ENCODE data around the gene TXN2.
"Not testable (repeated sequence)": the region's sequence is repeated elsewhere in the genome, so short reads cannot be mapped to it uniquely, and the experiment has no call there.

The TXN2 gene

GRCh38 chr22:36481393-36482168 lies at the start of gene TXN2:
TXN2 (minus strand) TSS chr22:36481640; CDS start chr22:36480837, 803 bp downstream.
- DNase-seq = peak; percentile 97

- DNase-seq = peak; percentile 100
These were observed 47.6 kb upstream of the TXN2 start, which contains the start of gene EIF3D for GRCh38 chr22:36528795-36529751. EIF3D (minus strand) TSS chr22:36529166; CDS start chr22:36526121, 3,045 bp downstream.

- no peak for DNase-seq
These were observed 46.9 kb upstream of the TXN2 start for GRCh38 chr22:36528341-36528740.

GRCh38 chr22:36522662-36523061 lies 41.2 kb upstream of the TXN2 start:
- DNase-seq = no peak

GRCh38 chr22:36520423-36520822 lies 39.0 kb upstream of the TXN2 start:
- DNase-seq = no peak

GRCh38 chr22:36519906-36520305 lies 38.5 kb upstream of the TXN2 start:
- not testable (repeated sequence) for DNase-seq

- no peak for DNase-seq
These were observed 33.3 kb upstream of the TXN2 start for GRCh38 chr22:36514766-36515165.

GRCh38 chr22:36512991-36513390 lies 31.6 kb upstream of the TXN2 start:
- DNase-seq = no peak

GRCh38 chr22:36512333-36512732 lies 30.9 kb upstream of the TXN2 start:
- no peak for DNase-seq

GRCh38 chr22:36510966-36511881 lies 29.8 kb upstream of the TXN2 start:
- DNase-seq = peak; percentile 50

GRCh38 chr22:36510384-36510783 lies 28.9 kb upstream of the TXN2 start:
- DNase-seq = no peak

- DNase-seq = no peak
These were observed 26.1 kb upstream of the TXN2 start for GRCh38 chr22:36507518-36508010.

- DNase-seq = peak; percentile 84
These were observed 25.4 kb upstream of the TXN2 start, which contains the start of gene FOXRED2 for GRCh38 chr22:36506637-36507517. FOXRED2 (minus strand) TSS chr22:36507040; CDS start chr22:36506422, 618 bp downstream.

- DNase-seq = no peak
These were observed 24.7 kb upstream of the TXN2 start for GRCh38 chr22:36505998-36506635.

GRCh38 chr22:36497910-36498665 lies 16.6 kb upstream of the TXN2 start:
- no peak for DNase-seq

GRCh38 chr22:36493690-36494110 lies 12.3 kb upstream of the TXN2 start:
- no peak for DNase-seq

- no peak for DNase-seq
These were observed 10.7 kb upstream of the TXN2 start for GRCh38 chr22:36492109-36492508.

GRCh38 chr22:36491155-36491554 lies 9.7 kb upstream of the TXN2 start:
- DNase-seq = no peak

GRCh38 chr22:36486619-36487384 lies 5.4 kb upstream of the TXN2 start:
- DNase-seq = peak; percentile 58

Measured in fibroblast of skin of right quadriceps (primary cell).